HG03520 (cell line): ENCODE results near the gene KLK13.

ENCODE experiments used
- ATAC-seq: cut with Tn5 transposase; IDR thresholded peaks from one replicate; pipeline ENCODE4 v1.9.1; 2021; ENCODE audit warnings: mild to moderate bottlenecking, moderate library complexity; ENCODE audit not compliant: unreplicated experiment

The KLK13 gene

GRCh38 chr19:51093101-51093500 is 28.2 kb upstream of the KLK13 start:
- ATAC-seq, result no peak

DNA sequence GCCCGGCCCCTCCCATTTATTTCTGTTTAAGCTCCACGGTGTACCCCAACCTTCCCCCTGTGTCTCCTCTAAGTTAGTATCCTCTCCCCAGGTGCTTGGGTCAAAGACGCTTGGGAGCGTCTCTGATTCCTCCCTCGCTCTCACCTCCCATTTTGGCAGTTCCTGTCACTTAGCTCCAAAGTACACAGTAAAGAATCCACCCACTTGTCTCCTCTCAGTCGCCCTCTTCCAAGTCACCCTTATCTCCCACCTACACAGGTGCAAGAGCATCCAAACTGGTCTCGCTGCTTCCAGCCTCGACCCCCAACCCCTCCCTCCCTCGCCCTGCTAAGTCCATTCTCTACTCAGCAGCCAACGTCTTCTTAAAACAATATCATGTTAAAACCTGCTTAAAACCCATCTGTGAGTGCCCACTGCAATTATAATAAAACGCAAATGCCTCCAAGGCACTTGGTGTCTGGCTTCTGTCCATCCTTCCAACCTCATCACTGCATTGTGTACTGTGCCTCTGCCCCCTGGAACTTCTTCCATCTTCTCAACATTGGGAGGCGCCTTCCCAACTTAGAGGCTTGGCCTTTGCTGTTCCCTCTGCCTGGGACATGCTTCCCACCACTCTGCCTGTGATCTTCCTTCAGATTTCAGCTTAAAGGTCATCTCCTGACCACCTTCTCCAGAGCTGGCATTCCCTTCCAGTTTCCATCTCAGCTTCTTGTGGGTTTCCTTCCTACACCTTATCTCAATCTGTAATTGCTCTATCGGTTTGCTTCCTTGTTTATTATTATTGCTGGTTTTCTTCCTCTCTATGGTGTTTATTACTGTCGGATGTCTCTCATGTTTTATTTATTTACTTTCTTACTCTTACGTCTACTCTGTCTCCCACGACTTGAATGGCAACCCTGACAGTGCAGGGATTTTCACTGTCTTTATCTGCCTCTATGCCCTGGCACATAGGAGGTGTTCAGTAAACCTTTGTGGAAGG is 27.3 kb upstream of the KLK13 start:
- ATAC-seq, result no peak

DNA sequence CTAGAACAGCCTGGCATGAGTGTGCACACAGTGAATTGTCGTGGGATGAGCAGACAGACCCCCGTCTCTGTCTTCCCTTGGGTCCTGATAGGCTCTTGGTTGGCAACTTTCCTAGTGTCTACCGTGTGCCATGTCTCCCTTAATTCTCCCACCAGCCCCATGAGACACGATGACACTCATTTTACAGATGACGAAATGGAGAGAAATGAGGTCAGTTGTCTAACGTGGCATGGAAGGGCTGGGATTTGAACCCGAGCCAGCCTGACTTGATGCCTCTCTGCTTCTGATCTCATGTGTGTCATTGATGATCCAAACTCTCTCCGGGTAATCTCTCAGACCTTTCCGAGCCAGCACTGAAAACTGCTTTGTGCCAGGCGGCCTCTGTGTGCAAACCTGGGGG is 26.2 kb upstream of the KLK13 start:
- no peak for ATAC-seq

DNA sequence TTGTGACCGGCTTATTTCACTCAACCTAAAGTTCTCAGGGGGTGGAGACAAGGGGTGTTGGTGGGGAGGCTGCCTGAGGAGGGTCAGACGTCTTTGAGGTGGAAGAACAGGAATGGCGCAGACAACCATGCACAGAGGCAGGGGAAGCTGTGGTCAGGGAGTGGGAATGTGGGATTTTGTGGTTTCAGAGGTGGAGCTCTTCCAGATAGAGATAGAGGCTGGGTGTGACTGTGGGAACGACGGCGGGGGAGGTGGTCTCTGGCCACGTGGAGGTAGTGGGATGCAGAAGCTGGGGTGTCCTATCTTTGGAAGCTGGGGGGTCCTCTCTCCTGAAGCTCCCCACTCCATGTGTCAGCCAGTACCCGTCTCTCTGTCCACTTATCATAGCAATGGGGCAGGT is 25.6 kb upstream of the KLK13 start:
- no peak for ATAC-seq

- no peak for ATAC-seq
These were observed 24.9 kb upstream of the KLK13 start for GRCh38 chr19:51089786-51090185.

DNA sequence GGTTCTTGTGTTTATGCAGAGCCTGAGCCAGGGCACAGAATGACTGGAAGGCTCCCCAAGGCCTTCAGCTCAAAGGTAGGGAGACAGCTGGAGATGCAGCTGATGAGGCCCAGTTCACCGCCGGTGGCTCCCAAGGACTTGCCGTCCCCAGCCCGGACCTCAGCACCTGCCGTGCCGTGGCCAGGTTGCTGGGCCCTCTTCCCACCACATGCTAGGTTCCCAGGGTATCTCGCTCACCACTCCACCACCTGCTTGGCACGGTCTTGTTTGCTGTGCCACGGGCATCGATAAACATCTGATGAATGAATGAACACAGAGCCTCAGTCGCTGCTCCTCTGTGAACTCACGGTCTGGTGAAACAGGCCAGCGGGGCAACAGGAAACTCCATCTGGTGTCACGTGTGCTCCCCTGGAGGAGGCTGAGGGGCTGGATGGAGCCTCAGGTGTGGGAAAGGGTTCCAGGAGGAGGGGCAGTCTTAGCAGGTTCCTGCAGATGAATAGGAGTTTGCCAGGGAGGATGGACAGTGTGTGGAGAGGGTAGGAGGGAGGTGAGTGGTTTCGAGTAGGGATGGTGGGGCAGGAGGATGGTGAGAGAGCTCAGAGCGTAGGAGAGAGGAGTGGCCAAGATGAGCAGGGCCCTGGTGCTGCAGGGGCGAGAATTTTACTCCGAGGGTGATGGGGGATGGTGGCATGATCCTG is 21.4 kb upstream of the KLK13 start:
- ATAC-seq, result no peak

GRCh38 chr19:51084505-51084904 is 19.6 kb upstream of the KLK13 start:
- no peak for ATAC-seq

DNA sequence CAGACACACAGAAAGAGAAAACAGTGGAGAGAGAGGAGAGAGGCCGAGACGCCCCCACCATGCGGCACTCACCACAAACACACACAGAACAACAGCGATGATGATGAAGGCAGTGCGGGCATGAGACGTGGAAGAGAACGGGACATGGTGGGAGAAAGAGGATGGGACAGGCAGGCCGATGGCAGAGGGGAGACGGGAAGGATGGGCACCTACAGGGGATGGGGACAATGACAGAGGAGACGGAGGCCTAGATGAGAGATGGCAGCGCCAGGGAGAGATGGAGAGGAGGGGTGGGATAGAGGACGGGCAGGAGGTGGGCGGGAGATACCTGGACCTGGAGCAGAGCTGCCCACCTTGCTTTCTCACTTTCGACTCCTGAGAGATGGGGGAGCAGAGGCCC is 18.9 kb upstream of the KLK13 start:
- no peak for ATAC-seq

DNA sequence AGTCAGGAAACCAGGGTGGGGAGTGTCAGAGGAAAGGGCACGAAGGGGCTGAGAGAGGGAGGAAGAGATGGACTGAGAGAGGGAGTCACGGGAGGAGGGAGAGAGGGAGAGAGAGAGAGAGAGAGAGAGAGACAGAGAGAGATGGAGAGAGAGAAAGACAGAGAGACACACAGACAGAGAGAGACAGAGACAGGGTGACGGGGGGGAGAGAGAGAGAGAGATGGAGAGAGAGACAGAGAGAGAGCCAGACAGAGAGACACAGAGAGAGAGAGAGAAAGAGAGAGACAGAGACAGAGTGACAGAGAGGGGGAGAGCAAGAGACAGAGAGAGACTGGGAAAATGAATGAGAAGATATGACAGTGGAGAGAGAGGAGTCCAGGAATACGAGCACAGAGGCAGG is 18.3 kb upstream of the KLK13 start:
- ATAC-seq, result no peak

DNA sequence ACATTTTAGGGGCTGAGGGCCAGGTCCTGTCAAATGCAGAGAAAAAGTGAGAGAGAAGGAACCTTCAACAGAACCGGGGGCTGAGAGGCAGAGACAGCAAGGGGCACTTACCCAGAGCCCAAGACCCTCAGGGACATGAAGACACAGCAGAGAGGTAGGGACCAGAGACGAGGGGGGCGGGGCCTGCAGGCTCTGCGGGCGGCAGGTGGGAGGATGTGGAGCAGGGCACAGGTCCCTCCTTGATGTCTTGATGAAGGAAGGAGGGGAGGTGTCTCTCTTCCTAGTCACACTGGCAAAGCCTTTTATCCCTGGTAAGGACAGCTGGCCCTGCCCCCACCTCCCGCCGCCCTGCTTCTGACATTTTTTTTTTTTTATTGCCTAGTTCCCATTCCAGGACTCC is 17.7 kb upstream of the KLK13 start, which contains the start of gene KLK14:
TSS of gene KLK14 (minus strand) at position 277 of the 400 bp plus-strand sequence. CDS start at position 4, 273 bp downstream.
- ATAC-seq, result no peak

DNA sequence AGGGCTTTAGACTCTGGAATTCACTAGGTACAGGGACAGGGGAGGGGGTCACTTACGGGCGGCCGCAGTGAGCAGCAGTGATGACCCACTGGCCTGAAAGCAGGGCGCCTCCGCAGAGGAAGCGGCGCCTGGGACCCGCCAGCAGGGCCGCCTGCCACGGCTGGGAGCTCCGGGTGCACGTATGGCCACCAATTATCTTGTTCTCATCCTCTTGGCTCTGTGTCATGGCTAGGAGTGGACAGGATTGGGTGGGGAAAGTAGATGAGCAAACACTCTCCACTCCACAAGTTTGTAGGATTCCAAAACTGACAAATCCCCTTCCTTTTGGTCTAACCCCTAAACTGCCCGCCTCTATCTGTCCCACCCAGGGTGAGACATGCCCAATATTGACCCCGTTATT is 16.6 kb upstream of the KLK13 start:
- no peak for ATAC-seq

- ATAC-seq, result no peak
These were observed 14.7 kb upstream of the KLK13 start for GRCh38 chr19:51079481-51080110.

DNA sequence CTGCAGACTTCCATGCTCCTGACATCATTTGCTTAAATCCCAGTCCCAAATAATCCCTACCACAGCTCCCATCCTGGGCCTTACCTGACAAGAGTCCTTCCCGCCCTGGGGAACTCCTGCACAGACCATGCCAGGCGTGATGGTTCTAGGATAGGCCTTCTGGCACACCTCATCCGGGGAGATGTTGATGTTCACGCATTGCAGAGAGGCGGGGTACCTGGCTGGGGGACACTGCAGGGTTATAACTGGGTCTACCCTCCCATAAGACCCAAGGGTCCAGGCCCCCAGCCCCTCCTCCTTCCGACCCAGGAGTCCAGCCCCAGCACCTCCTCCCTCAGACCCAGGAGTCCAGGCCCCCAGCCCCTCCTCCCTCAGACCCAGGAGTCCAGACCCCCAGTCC is 13.8 kb upstream of the KLK13 start:
- no peak for ATAC-seq

- no peak for ATAC-seq
These were observed 13.2 kb upstream of the KLK13 start for GRCh38 chr19:51078104-51078503.

DNA sequence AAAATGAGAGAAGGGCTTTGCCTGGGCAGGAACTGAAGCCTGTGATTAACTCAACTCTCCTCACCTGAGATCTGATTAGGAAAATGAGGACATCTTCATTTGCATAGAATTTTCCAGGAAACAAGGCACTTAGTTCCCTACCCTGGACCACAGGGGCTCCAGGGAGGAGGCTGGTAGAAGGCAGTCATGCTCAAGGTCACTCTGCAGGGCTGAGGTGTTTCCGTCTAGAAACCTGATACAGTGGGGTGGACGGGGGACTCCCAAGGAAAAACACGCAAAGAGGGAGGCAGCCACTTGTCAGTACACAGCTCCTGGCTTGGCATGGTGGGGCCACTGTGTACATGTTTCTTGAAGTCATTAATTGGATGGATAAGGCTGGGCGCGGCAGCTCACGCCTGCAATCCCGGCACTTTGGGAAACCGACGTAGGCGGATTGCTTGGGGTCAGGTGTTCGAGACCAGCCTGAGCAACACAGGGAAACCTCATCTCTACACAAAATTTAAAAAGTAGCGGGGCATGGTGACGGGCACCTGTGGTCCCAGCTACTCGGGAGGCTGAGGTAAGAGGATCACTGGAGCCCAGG is 11.8 kb upstream of the KLK13 start:
- ATAC-seq, result no peak

GRCh38 chr19:51075998-51076397 is 11.1 kb upstream of the KLK13 start:
- no peak for ATAC-seq

DNA sequence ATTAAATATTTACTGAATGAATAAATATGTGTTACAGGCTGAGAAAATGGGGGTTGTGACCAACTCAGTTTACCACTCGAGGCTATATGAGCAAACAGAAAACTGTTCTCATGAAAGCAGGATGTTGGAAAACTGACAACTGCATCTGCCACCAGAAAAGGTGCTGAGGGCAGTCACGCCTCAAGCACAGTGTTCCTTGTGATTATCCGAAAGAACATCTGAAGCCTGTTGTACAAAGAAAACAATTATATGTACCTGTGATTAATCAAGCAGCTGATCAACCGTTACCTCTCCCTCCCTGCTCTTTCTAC is 6.2 kb upstream of the KLK13 start:
- ATAC-seq, result no peak

DNA sequence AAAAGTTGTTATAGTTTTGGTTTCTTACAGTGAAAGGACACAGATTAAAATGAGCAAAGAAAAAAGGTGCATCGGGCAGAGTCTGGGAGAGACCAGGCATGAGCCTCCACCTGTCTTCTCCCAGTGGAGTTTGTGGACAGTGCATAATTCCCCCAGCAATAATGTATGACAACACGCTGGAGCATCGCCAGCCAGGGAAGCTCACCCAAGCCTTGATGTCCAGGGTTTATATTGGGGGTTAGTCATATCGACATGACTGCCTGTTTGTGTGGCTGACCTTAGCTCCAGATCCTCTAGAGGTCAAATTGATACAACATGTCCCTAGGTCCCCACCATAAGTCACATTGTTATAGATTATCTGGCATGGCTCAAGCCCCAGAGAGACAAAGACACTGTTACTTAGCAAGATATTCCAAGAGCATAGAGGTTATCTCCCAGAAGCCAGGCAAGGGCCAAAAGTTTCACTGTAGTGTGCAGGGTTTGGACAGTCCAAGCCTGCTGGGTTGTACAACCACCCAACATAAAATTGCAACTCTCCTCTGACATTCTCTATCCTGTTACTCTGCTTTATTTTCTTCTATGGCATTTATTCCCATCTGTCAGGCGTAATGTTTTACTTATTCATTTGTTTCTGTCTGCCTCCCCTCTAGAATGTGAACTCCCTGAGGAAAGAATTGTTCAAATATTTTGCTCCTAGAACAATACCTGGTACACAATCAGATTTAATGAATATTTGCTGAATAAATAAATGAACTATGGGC is 5.6 kb upstream of the KLK13 start:
- ATAC-seq, result no peak

DNA sequence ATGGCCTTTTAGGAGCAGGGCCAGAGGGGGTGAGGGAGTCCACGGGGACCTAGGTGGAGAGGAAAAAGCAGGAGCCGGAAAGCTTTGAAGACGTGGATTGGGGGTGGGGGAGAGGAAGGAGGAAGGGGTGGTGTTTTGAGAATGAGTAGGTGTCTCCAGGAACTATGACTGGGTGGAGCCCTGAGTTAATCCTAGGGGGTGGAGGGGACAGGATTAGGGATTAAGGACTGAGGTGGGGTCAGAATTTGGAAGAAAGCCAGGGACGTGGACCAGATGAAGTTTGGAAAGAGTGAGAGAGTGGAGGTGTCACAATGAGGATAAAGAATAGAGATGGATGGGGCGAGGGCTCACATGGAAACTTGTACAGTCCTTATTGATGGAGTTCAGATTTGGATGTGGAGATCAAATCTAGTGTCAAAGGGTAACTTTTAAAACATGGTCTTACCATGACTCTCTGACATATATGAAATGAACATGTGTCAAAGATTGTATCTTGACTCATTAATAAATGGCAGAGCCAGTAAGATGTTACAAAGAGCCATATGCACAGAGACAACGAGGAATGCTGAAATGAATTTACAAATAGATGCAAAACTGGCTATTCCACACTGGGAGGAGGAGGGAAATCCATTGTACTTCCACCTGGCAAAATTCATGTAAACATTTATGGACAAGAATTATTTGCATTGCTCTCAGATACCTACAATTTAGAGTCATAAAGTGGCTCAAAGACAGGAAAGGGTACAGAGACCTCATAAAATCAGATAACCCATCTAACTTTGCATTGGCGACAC is 1.7 kb upstream of the KLK13 start:
- no peak for ATAC-seq
